H1 (cell line): Measurements from ENCODE around the gene PAX7.

Experiments
- EP300 ChIP-seq, 2 experiments: IDR thresholded peaks; 1 replicate in 1 of 2; 2 replicates in 1 of 2; pipeline ENCODE4 v1.6.1; 2011 to 2012; ENCODE audit warnings: low read depth in 2 of 2, low read length in 2 of 2, mild to moderate bottlenecking in 2 of 2, borderline replicate concordance in 1 of 2, inconsistent platforms in 1 of 2, moderate library complexity in 1 of 2
- GABPA ChIP-seq: IDR thresholded peaks from 2 replicates; pipeline ENCODE4 v1.6.1; 2011; ENCODE audit warnings: mild to moderate bottlenecking, low read length, moderate library complexity, borderline replicate concordance; ENCODE audit not compliant: insufficient read depth
- GTF2F1 ChIP-seq: IDR thresholded peaks from 2 replicates; pipeline ENCODE4 v1.6.1; 2012; ENCODE audit warnings: low read depth, low read length, improper control_type of control experiment, borderline replicate concordance
- HDAC6 ChIP-seq: IDR thresholded peaks from one replicate; pipeline ENCODE4 v1.7.1; 2012; ENCODE audit warnings: low read depth, mild to moderate bottlenecking, inconsistent platforms, low read length, moderate library complexity
- POLR2AphosphoS5 ChIP-seq: IDR thresholded peaks from 2 replicates; pipeline ENCODE4 v1.6.1; 2011; ENCODE audit warnings: low read depth, low read length
- RFX5 ChIP-seq: IDR thresholded peaks from 2 replicates; pipeline ENCODE4 v1.6.1; 2011; ENCODE audit warnings: low read depth, low read length, improper control_type of control experiment, borderline replicate concordance
- SP2 ChIP-seq: IDR thresholded peaks from 2 replicates; pipeline ENCODE4 v1.6.1; 2012; ENCODE audit warnings: mild to moderate bottlenecking, low read length, inconsistent platforms
- TF ChIP-seq, protein P1 (sequence below), 3 experiments: IDR thresholded peaks; 1 replicate in 2 of 3; 2 replicates in 1 of 3; pipeline versions ENCODE4 v1.5.1 to v1.6.1; 2011; ENCODE audit warnings: low read length in 3 of 3, mild to moderate bottlenecking in 3 of 3, inconsistent platforms in 2 of 3, low read depth in 1 of 3, moderate library complexity in 1 of 3; ENCODE audit not compliant: insufficient read depth in 1 of 3; ENCODE audit errors: control extremely low read depth in 1 of 3

DNA sequence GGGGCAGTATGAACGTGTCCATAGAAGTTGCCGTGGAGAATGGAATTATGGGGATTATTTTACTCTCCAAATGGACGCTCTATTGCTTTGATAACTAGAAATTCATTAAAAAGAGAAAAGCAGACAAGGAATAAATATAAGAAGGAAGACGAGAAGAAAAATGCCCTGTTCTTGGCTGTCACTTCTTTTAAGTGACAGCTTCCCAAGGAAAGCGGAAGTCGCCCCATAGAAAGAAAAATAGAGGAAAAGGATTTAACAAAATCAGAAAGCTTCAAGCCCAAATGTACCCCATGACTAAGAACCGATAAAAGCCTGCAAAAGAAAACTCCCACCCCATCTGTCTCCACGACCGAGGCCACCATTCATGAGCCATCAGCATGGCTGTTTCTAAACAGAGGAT lies 143.1 kb downstream of the PAX7 start:
- TF ChIP-seq EP300 (IDR thresholded peaks at IDR 0.05; ENCODE audit: borderline replicate concordance in 1 of 2, low read depth in 2 of 2, low read length in 2 of 2) (no peak), SP2 (no peak), HDAC6 (no peak), GTF2F1 (no peak), GABPA (no peak), POLR2AphosphoS5 (no peak), RFX5 (no peak)
- TF ChIP-seq, protein P1, sequence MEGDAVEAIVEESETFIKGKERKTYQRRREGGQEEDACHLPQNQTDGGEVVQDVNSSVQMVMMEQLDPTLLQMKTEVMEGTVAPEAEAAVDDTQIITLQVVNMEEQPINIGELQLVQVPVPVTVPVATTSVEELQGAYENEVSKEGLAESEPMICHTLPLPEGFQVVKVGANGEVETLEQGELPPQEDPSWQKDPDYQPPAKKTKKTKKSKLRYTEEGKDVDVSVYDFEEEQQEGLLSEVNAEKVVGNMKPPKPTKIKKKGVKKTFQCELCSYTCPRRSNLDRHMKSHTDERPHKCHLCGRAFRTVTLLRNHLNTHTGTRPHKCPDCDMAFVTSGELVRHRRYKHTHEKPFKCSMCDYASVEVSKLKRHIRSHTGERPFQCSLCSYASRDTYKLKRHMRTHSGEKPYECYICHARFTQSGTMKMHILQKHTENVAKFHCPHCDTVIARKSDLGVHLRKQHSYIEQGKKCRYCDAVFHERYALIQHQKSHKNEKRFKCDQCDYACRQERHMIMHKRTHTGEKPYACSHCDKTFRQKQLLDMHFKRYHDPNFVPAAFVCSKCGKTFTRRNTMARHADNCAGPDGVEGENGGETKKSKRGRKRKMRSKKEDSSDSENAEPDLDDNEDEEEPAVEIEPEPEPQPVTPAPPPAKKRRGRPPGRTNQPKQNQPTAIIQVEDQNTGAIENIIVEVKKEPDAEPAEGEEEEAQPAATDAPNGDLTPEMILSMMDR (IDR thresholded peaks at IDR 0.05; ENCODE audit: control extremely low read depth in 1 of 3, insufficient read depth in 1 of 3, low read depth in 1 of 3, low read length in 3 of 3) = no peak
